ENCODE results near the gene GREB1.

GREB1 gene

GRCh38 chr2:11540148-11540995, 6.5 kb downstream of the GREB1 start:
- DNase-seq: peak in 1 of 2 donors; percentile 19

GRCh38 chr2:11540996-11541692, 7.3 kb downstream of the GREB1 start:
- no peak for DNase-seq

GRCh38 chr2:11541693-11542274, 7.9 kb downstream of the GREB1 start:
- DNase-seq: no peak

GRCh38 chr2:11542275-11542819, 8.5 kb downstream of the GREB1 start:
- no peak for DNase-seq

GRCh38 chr2:11543337-11544216, 9.7 kb downstream of the GREB1 start:
- DNase-seq: no peak

- no peak for DNase-seq
These were observed 12.2 kb downstream of the GREB1 start for GRCh38 chr2:11546072-11546471.

GRCh38 chr2:11547912-11548497, 14.2 kb downstream of the GREB1 start:
- no peak for DNase-seq

- no peak for DNase-seq
These were observed 16.5 kb downstream of the GREB1 start for GRCh38 chr2:11550302-11550701.

GRCh38 chr2:11550901-11551568, 17.2 kb downstream of the GREB1 start:
- DNase-seq: no peak

GRCh38 chr2:11551569-11552259, 17.9 kb downstream of the GREB1 start:
- no peak for DNase-seq

GRCh38 chr2:11552260-11552638, 18.4 kb downstream of the GREB1 start:
- no peak for DNase-seq

GRCh38 chr2:11553661-11554398, 20.0 kb downstream of the GREB1 start:
- DNase-seq: no peak

GRCh38 chr2:11554399-11554716, 20.5 kb downstream of the GREB1 start:
- DNase-seq: no peak

- no peak for DNase-seq
These were observed 22.4 kb downstream of the GREB1 start for GRCh38 chr2:11556101-11556806.

GRCh38 chr2:11558214-11558886, 24.5 kb downstream of the GREB1 start:
- no peak for DNase-seq

GRCh38 chr2:11559066-11559785, 25.4 kb downstream of the GREB1 start:
- no peak for DNase-seq

- DNase-seq: no peak
These were observed 25.9 kb downstream of the GREB1 start for GRCh38 chr2:11559786-11560155.

- no peak for DNase-seq
These were observed 27.0 kb downstream of the GREB1 start for GRCh38 chr2:11560806-11561205.
